HG03469 (cell line): ENCODE results near the gene NR2F1-AS1.

Experiments
- ATAC-seq: cut with Tn5 transposase; IDR thresholded peaks from one replicate; pipeline ENCODE4 v1.9.1; 2021; ENCODE audit warnings: mild to moderate bottlenecking, moderate library complexity, moderate number of reproducible peaks; ENCODE audit not compliant: unreplicated experiment

NR2F1-AS1 gene

GRCh38 chr5:93578813-93579691 is 2.0 kb downstream of the NR2F1-AS1 start:
- ATAC-seq: no peak

GRCh38 chr5:93577854-93578812 is 2.9 kb downstream of the NR2F1-AS1 start:
- no peak for ATAC-seq

DNA sequence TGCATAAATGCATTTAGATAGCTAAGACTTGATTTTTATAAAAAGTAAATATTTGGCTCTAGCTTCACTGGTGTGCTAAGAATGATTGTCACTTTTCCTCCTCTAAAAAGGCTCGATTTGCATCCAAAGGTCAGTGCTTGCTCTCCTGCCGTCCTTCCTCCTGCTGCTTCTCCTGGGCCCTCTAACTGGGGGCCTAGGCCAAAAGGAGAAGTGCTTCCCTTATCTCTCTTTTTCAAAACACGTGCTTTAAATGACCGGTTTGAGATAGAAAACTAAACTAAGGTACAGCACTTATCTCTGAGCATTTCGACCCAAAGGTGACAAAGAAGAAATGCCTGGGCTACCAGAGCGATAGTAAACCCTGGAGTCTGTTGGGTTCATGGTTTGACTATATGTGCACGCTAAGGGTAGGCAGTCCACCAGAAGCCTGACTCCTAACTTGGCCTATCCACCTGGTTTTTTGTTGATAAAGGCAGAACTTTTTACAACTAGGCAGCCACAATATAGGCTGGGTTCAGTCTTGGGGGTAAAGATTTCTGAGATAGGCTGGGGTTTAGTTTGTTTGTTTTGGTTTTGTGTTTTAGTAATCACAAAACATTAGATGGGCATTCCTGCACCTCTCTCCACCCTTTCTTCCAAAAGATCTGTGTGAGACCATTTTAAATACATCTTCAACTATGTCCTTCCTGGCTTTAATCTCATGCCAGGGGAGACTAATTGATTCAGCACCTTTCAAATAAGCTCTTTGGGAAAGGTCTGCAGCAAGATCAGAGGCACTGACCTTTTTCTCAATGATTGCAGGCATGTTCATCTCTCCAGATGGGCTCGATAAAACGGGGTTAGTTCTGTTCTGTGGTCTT is 3.8 kb downstream of the NR2F1-AS1 start:
- no peak for ATAC-seq

DNA sequence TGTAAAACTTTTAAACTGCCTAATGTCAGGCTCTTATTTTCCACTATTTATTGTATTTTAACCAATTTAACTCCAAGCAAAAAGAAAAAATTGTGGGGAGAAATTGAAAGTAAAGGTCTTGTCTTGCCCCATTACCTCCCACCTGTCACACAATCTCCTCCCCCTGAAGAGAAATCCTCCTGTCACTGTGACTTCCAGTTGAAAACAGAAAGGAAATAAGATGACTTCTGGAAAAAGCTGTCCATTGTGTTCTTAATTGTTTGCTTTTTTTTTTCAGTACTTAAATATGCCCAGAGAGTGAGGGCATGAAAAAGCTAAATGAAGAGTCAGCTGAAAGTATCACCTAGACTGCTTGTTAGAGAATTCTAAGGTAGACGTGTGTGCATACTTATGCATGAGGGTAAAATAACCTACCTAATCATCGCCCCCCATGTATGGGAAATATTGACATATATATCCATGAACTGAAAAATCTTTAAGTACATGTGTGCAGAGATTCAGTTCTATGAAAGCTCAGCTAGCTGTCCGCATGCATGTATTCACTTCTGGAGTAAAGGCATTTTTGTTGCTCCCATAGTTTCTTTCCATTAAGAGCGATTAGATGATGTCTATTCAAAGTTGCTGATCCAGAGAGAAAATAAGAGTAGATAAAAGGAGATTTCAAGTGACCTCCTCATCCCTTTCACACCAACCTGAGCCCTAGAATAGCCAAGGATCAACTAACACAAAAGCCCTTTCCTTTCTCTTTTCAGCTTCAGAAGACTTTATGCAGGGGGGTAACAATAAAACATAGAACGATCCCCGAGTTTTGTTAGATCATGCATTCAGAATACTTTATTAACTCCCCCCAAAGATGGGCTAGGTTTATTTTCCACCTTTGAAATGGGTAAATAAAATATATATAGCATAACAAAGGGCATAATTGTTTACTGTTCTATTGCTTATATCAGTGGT is 5.3 kb downstream of the NR2F1-AS1 start:
- ATAC-seq: no peak

DNA sequence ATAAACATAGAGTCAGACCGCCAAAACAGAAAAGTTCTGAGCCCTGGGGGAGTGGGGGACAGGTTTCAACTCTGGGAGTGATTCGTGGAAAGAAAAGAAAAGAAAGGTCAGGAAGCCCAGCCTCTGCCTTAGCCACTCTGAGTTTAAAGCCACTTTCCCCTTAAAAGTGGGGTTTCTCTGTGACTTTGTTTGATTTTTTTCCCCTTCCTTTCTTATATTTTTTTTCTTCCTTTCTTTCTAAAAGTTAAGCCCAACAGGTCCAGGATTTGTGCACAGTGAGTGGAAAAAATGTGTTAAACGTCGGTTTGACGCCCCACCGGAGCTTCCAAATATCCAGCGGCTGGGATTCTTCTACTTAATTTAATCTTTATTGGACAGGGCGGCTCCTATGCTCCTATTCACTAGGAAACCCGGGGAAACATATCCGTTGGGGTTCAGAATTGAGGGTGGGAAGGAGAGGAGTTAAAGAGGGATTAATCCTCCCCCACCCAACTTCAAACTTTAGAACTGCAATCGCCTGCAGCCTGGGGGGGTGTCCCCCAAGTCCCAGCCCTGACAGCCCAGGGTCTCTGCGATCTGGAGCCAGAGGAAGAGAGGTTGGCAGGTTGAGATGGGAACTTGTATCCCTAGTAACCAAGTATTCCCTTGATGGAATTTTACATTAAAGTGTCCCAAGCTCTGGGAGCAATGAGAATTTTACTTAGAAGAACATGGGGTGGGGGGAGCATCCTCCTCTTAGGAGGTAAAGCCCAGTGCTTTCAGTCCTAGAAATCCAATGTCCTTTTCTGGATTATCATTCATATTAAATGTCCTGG is 6.3 kb downstream of the NR2F1-AS1 start:
- ATAC-seq: no peak

GRCh38 chr5:93573354-93574351 is 7.4 kb downstream of the NR2F1-AS1 start:
- ATAC-seq: no peak

- ATAC-seq: no peak
Observed at GRCh38 chr5:93572608-93573353, 8.2 kb downstream of the NR2F1-AS1 start.

DNA sequence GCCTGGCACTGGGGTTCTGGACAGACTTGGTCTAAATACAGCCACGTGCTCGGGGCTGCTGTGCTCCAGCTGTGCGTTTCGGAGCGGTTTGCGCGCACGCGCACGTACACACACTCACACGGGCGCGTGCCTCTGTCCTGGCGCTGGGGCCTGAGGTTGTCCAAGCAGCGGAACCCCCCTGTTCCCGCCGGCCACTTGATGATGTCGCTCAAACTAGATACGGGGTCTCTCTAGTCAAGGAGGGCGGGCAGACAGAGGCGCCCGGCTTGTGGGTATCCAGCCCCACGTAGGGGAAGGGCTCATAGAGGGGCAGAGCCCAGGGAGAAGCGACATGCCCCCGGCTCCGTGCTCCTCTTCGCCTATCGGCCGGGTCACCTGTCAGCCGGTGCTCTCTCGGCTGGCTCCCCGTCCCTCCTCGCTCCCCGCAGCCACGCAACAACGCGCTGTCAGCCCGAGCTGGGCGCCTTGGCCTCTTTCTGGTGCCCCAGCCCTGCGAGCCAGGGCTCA is 8.9 kb downstream of the NR2F1-AS1 start:
- no peak for ATAC-seq

GRCh38 chr5:93571114-93571949 is 9.7 kb downstream of the NR2F1-AS1 start:
- no peak for ATAC-seq

DNA sequence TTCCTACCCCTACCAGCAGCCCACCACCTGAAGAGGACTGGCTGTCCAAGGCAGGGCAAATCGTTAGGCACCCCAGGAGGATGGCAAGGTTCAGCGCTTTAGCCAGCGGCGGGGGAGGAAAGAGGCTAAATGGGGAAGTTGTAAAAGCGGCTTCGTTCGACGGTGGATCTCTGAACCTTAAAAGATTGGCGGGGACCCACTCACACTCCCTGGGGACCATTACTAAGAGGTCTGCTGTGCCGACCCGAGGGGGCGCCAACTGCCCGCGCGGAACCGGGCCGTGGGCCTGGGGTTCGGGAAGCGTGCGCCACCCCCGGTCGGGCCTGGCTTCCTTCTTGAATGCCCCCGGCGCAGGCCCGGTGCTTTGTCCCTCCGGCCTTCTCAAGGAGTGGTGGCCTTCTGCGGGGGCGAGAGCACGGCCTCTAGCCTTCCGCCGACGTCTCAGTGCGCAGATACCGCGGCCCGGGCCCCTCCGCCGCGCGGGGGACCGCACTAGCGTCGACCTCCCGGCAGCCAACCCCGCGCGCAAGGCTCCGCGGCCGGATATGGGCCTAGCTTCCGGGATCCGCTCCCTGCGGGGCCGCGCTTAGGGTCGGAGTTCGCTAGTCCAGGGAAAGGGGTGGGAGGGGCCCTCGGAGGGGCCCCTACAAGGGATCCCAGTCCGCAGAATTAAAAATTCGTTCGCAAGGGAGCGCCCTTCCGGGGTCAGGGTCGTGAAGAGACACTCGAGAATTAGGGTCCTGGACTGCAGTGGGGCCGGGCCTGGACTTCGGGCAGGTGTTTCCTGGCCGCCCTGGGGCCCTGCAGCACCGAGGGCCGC is 10.5 kb downstream of the NR2F1-AS1 start:
- no peak for ATAC-seq

DNA sequence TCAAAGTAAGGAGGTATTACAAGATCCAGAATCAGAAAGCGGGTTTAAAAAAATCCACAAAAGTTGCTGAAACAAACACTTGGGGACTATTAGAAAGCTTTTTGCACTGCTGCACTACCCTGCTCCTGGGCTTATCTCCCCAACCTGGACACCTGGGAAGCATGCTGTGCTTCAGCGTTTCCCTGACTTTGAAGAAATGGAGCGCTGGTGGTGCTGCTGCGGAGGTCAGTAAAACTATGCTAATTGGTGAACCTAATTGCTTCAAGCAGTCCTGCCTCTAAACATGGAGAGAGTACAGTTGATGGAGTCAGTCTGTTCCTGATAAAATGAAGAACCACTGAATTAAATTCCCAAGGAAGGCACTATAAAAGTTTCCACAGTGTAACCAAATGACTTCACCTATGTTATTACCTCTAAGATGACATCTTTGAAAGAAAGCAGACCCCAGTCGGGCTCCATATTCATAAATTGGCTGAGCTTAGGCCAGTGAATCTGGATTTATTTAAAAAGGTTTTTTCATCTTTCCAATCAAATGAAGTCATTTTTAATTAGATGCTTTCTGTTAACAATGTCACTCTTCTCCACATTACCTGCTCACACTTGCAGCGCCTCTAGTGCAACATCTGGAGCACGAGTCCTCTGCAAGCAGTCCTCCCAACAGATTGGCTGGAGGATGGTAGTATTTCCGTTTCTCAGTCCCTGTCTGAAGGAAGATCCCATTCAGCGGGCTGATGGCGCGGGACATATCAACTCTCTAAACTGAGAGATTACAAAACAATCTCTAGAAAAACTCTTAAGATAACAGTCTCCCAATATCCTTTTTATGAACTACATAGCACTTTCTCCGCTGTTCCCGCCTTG is 11.5 kb downstream of the NR2F1-AS1 start:
- no peak for ATAC-seq

GRCh38 chr5:93567424-93567823 is 13.6 kb downstream of the NR2F1-AS1 start:
- ATAC-seq: no peak

DNA sequence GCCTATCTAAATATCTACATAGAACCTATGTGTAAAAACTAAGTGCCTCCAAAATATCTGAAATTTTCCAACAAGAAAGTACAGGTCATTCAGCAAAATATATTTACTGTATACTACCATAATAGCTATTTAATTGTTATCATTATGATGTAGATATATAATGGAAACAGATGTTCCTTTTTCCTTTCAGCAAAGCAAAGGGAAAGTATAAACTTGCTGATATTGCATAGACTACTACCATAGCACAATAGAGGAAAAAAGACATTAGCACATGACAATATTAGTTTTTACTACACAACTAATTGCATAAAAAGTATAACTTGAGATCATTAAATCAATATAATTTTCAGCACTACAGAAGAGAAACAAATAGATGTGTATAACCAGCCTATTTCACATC is 14.9 kb downstream of the NR2F1-AS1 start:
- no peak for ATAC-seq

GRCh38 chr5:93557021-93557604 is 23.9 kb downstream of the NR2F1-AS1 start:
- ATAC-seq: no peak
